ENCODE results near the gene PDE6H. TPM values are rescaled to one million over a fixed set of nuclear protein-coding genes. Genes with fewer than 3 reads are reported as not detected.

Gene PDE6H
- total RNA-seq, 1 donor from 2014 or later: not detected

DNA sequence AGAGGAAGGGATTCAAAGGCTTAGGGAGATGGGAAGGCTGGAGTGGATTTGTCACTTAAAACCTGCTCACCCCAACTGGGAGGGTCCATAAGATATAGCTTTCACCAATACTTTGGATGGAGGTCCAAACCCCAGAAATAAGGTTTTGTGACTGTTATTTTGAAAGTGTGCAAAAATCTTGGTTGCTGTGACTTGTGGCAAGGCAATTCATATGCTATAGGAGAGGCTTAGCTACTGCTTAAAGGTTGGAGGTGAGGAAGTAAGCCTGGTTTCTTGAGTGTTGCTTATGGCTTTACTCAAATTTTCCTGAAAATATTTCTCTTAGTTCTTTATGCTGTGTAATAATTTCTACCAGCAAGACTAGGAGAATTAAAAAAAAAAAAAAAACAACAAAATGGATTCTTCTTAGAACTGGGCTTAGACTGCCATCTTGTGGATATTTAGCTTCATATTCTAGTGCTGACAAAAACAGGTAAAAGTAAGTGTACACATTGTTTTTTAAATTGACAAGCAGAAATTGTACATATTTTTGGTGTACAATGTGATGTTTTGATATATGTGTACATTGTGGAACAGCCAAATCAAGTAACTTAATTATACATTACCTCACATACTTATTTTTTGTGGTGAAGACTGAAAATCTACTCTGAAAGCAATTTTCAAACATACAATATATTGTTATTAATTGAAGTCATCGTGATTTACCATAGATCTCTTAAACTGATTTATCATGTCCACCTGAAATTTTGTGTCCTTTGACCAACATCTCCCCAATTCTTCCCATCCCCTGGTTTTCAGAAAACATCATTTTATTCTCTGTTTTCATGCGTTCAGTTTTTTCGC is 23.0 kb downstream of the PDE6H start:
- peaks cover 11% of the 10 kb centered on the region for H3K27me3 Mint-ChIP-seq
- no peaks in the 10 kb centered on the region for H3K9me3 Mint-ChIP-seq
- TF ChIP-seq, protein P1, sequence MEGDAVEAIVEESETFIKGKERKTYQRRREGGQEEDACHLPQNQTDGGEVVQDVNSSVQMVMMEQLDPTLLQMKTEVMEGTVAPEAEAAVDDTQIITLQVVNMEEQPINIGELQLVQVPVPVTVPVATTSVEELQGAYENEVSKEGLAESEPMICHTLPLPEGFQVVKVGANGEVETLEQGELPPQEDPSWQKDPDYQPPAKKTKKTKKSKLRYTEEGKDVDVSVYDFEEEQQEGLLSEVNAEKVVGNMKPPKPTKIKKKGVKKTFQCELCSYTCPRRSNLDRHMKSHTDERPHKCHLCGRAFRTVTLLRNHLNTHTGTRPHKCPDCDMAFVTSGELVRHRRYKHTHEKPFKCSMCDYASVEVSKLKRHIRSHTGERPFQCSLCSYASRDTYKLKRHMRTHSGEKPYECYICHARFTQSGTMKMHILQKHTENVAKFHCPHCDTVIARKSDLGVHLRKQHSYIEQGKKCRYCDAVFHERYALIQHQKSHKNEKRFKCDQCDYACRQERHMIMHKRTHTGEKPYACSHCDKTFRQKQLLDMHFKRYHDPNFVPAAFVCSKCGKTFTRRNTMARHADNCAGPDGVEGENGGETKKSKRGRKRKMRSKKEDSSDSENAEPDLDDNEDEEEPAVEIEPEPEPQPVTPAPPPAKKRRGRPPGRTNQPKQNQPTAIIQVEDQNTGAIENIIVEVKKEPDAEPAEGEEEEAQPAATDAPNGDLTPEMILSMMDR (conservative IDR thresholded peaks at IDR 0.05): peak; percentile 89
- H3K27ac Mint-ChIP-seq: peak overlapping the region; percentile 0
- DNase-seq (ENCODE audit: extremely low spot score, unreplicated experiment): no peak
- H3K36me3 Mint-ChIP-seq: no peaks in the 10 kb centered on the region
- peaks cover 5% of the 10 kb centered on the region for H3K4me1 Mint-ChIP-seq (ENCODE audit: unreplicated experiment)
- H3K4me3 Mint-ChIP-seq: no peak overlapping the region

DNA sequence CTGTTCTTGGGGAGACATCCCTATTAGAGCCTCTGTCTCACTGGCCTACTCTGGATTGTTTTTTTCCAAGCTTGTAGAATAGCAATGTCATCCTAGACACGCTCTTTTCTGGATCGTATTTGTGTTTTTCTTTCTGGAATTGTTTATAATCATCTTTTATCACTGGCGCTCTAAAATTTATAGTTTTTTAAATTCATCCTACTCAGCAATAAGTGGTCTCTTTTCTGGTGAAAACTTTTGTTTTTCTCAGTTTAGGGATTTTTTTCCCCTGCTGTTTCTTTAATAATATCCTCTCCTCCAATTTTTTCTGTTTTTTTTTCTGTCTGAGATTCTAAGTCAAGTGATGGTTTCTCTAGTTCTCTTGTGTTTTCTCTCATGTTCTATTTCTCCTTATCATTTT is 25.2 kb downstream of the PDE6H start:
- H3K27ac Mint-ChIP-seq: no peak overlapping the region
- no peak overlapping the region for H3K4me3 Mint-ChIP-seq
- TF ChIP-seq, protein P1 (conservative IDR thresholded peaks at IDR 0.05): no peak
- no peak for DNase-seq (ENCODE audit: extremely low spot score, unreplicated experiment)
- no peaks in the 10 kb centered on the region for H3K9me3 Mint-ChIP-seq
- peaks cover 25% of the 10 kb centered on the region for H3K27me3 Mint-ChIP-seq
- H3K36me3 Mint-ChIP-seq: no peaks in the 10 kb centered on the region
- H3K4me1 Mint-ChIP-seq (ENCODE audit: unreplicated experiment): peaks cover 16% of the 10 kb centered on the region

DNA sequence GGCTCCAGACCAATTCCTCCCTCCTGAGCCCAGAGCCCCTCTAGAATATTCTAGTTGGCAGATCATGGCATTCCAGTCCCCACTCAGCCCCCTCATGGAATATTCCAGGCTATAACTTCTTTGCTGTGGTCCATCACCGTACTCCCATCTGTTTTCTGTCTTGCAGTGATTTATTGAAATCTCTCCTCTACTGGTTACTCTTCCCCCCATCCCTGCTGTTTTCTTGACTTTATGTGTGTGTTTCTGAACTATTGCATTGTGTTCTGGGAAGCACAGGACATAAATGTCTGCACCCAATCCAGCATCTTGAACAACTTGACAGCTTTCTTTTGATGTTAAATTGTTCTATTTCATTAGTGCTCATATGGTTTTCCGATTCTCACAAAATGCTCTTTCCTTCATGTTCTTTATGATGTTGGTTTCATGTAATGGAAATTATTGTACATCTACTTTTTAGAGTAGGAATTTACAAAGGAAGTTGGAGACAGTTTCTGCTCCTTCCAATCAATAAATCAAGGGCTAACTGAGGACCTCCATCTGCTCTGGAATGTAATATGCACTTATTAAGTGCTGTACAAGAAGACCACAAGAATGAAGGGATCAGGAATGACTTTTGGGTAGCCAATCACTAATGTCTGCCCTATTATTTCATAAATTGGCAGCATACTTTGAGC is 26.3 kb downstream of the PDE6H start:
- H3K4me3 Mint-ChIP-seq: no peak overlapping the region
- no peak for DNase-seq (ENCODE audit: extremely low spot score, unreplicated experiment)
- H3K27ac Mint-ChIP-seq: no peak overlapping the region
- TF ChIP-seq, protein P1 (conservative IDR thresholded peaks at IDR 0.05): no peak
- peaks cover 16% of the 10 kb centered on the region for H3K4me1 Mint-ChIP-seq (ENCODE audit: unreplicated experiment)
- no peaks in the 10 kb centered on the region for H3K36me3 Mint-ChIP-seq
- no peaks in the 10 kb centered on the region for H3K9me3 Mint-ChIP-seq
- peaks cover 36% of the 10 kb centered on the region for H3K27me3 Mint-ChIP-seq

DNA sequence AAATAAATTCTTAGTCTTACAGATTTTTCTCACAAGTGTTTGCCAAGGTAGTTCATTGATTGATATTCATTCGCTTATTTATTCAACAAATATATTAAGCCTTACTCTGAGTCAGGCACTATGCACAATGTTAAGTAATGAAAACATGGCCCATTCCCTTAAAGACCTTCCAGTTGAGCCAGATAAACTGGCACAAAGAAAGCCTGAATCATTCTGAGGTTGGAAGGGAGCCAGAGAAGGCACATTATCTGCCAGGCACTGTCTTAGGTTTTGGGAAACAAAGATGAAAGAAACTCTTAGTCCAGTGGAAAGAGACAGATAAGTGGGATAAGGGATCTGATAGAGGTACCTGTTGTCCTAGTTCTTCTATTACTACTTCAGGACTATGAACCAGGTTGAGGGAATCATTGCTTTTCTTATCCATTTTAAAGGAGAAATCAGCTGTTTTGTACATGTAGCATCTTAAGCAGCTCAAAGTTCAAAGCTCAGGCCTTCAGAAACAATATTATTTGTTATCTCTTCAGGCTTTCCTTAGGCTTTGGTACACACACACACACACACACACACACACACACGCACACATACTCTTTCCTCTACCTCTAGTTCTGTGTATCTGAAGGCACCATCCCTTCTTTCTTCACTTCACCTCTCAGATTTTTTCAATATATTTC is 27.0 kb downstream of the PDE6H start:
- TF ChIP-seq, protein P1 (conservative IDR thresholded peaks at IDR 0.05): no peak
- Mint-ChIP-seq H3K27ac (no peak overlapping the region), H3K4me3 (no peak overlapping the region), H3K4me1 (ENCODE audit: unreplicated experiment) (peaks cover 16% of the 10 kb centered on the region), H3K36me3 (no peaks in the 10 kb centered on the region), H3K27me3 (peaks cover 42% of the 10 kb centered on the region), H3K9me3 (no peaks in the 10 kb centered on the region)
- DNase-seq (ENCODE audit: extremely low spot score, unreplicated experiment): no peak

DNA sequence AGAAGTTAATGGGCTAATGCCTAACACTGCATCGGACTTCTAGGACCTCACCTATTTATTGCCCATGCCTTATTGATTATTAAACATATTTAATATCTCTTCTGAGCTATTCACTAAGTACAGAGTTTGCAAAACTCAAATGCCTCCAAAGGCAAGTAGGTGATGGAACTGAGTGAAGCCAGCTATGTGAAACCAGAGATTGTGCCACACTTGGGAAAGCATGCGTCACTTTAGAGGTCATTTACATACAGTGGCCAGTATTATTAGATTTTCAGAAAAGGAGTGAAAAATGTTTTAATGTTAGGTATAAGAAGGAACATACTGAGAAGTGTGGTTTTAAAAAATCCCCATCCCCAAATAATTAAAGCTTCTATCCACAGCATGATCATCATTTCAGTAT is 27.7 kb downstream of the PDE6H start:
- Mint-ChIP-seq H3K4me1 (ENCODE audit: unreplicated experiment) (peaks cover 16% of the 10 kb centered on the region), H3K4me3 (no peak overlapping the region), H3K27ac (no peak overlapping the region), H3K9me3 (no peaks in the 10 kb centered on the region), H3K36me3 (no peaks in the 10 kb centered on the region), H3K27me3 (peaks cover 42% of the 10 kb centered on the region)
- TF ChIP-seq, protein P1 (conservative IDR thresholded peaks at IDR 0.05): no peak
- no peak for DNase-seq (ENCODE audit: extremely low spot score, unreplicated experiment)

Data from type B pancreatic cell (in vitro differentiated cells).